ENCODE results near the gene COL26A1. TPM values are rescaled to one million over a fixed set of nuclear protein-coding genes. Genes with fewer than 3 reads are reported as not detected.

Gene COL26A1
- total RNA-seq, 1 experiment from 2014 or later: 0.20 TPM

DNA sequence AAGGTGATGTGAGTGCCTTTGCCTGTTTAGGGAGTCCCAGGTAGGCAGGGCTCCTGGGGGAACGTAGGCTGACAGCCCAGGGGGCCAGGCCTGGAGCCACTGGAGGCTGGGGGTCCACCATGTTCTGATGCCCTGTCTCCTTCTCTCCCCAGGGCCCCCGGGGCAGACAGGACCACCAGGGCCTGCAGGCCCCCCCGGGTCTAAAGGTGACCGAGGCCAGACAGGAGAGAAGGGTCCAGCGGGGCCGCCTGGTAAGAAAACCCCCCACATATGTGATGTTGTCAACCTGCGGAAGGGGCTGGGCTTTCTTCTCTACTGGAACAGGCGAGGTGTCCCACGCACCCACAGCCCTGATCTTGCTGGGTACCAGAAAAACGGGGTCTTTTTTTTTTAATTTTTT is 181.2 kb downstream of the COL26A1 start:
- no peak for DNase-seq
- Histone ChIP-seq H3F3A (ENCODE audit: insufficient read depth, low read depth) (no peaks in the 10 kb centered on the region), H3K9me3 (ENCODE audit: insufficient read depth, low read depth) (no peaks in the 10 kb centered on the region), H3K27ac (no peak overlapping the region), H2AFZ (no peak overlapping the region), H3K4me1 (replicated peaks; ENCODE audit: insufficient read depth) (no peaks in the 10 kb centered on the region), H3K36me3 (ENCODE audit: low read depth) (no peaks in the 10 kb centered on the region), H3K4me2 (no peak overlapping the region), H3K4me3 (no peak overlapping the region), H4K20me1 (ENCODE audit: insufficient read depth) (0 out of 2 replicates have a peak, but pooled peaks cover 3% of the 10 kb centered on the region), H3K27me3 (ENCODE audit: insufficient read depth, low read depth) (no peaks in the 10 kb centered on the region), H3K9me2 (ENCODE audit: insufficient read depth) (no peaks in the 10 kb centered on the region), H3K79me2 (ENCODE audit: low read depth) (no peaks in the 10 kb centered on the region)
- intact Hi-C loops (cut with micrococcal nuclease; ENCODE audit: unreplicated experiment): loop anchor here (1.0 to 2.0 kb wide), 3 partner anchors 145 to 728 kb away; no protein-coding TSS in a partner anchor
- no TSS peak for BruUV-seq (replicated peaks)
- ChIA-PET CTCF (interaction anchor here (0.5 to 1.8 kb wide), 4 partner anchors 8 to 772 kb away, joined by 5 to 8 read pairs (median 6); no protein-coding TSS in a partner anchor), POLR2A (ENCODE audit: unreplicated experiment) (no interaction called here)
- TF ChIP-seq, protein P1, sequence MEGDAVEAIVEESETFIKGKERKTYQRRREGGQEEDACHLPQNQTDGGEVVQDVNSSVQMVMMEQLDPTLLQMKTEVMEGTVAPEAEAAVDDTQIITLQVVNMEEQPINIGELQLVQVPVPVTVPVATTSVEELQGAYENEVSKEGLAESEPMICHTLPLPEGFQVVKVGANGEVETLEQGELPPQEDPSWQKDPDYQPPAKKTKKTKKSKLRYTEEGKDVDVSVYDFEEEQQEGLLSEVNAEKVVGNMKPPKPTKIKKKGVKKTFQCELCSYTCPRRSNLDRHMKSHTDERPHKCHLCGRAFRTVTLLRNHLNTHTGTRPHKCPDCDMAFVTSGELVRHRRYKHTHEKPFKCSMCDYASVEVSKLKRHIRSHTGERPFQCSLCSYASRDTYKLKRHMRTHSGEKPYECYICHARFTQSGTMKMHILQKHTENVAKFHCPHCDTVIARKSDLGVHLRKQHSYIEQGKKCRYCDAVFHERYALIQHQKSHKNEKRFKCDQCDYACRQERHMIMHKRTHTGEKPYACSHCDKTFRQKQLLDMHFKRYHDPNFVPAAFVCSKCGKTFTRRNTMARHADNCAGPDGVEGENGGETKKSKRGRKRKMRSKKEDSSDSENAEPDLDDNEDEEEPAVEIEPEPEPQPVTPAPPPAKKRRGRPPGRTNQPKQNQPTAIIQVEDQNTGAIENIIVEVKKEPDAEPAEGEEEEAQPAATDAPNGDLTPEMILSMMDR (conservative IDR thresholded peaks at IDR 0.05): no peak
- no peak for TF ChIP-seq EZH2 (IDR thresholded peaks at IDR 0.05; ENCODE audit: low read depth)

DNA sequence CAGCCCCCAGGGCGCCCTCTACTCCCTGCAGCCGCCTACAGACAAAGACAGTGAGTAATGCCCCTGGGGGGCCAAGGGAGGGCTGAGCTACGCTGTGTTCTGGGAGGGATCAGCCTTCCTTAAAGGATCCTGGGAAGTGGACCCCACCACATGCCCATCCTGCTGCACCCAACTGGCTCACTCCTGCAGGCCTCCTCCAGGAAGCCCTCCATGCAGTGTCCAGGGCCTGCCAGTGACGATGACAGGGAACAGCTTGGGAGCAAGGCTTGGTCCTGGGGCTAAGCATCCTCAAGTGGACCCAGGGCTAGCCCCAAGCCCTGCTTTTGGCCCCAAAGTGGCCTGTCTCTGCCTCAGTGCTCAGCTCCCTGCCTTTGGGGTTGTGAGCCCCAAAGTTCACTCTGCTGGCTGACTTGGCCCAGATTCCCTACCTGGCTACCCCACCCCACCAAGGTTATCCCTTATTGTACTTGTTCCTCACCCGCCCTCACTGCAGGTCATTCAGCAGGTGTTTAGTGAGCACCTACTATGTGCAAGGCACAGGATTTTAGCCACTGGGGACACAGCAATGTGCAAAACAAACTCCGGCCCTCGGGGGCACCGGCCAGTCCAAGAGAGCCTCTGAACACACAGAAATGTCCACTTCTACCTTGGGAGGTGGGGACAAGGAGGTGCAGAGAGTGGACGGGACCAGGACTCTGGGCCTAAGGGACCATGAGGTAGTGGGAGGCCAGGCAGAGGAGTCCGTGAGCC is 182.9 kb downstream of the COL26A1 start:
- Histone ChIP-seq H3K79me2 (ENCODE audit: low read depth) (no peaks in the 10 kb centered on the region), H3K4me3 (no peak overlapping the region), H4K20me1 (ENCODE audit: insufficient read depth) (0 out of 2 replicates have a peak, but pooled peaks cover 3% of the 10 kb centered on the region), H3K4me1 (replicated peaks; ENCODE audit: insufficient read depth) (no peaks in the 10 kb centered on the region), H3K36me3 (ENCODE audit: low read depth) (no peaks in the 10 kb centered on the region), H3K27ac (no peak overlapping the region), H3K4me2 (no peak overlapping the region), H3K9me3 (ENCODE audit: insufficient read depth, low read depth) (no peaks in the 10 kb centered on the region), H3F3A (ENCODE audit: insufficient read depth, low read depth) (no peaks in the 10 kb centered on the region), H3K27me3 (ENCODE audit: insufficient read depth, low read depth) (no peaks in the 10 kb centered on the region), H3K9me2 (ENCODE audit: insufficient read depth) (no peaks in the 10 kb centered on the region), H2AFZ (no peak overlapping the region)
- TF ChIP-seq, protein P1 (conservative IDR thresholded peaks at IDR 0.05): no peak
- ChIA-PET CTCF (no interaction called here), POLR2A (ENCODE audit: unreplicated experiment) (no interaction called here)
- BruUV-seq (replicated peaks): no TSS peak
- DNase-seq: no peak
- intact Hi-C loops (cut with micrococcal nuclease; ENCODE audit: unreplicated experiment): no loop called here

DNA sequence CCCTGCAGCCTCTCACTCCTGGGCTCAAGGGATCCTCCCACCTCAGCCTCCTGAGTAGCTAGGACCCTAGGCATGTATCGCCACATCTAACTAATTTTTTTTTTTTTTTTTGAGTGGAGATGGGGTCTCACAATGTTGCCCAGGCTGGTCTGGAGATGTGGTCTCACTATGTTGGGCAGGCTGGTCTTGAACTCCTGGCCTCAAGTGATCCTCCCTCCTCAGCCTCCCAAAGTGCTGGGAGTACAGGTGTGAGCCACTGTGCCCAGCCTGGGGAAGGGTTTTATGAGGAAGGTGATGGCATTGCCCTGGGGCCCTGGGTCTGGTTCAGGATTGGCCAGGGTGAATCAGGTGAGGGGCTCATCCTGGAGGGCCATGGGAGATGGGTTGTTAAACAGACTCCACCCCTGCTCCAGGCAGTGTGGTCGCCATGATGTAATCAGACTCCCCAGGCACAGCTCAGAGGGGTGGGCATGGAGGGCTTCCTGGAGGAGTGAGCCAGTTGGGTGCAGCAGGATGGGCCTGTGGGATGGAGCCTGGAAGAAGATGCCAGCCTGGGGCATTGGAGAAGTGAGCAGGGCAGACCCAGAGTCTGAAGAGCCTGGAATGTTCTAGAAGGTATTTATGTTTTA is 183.7 kb downstream of the COL26A1 start:
- Histone ChIP-seq H3F3A (ENCODE audit: insufficient read depth, low read depth) (no peaks in the 10 kb centered on the region), H4K20me1 (ENCODE audit: insufficient read depth) (0 out of 2 replicates have a peak, but pooled peaks cover 3% of the 10 kb centered on the region), H3K9me2 (ENCODE audit: insufficient read depth) (no peaks in the 10 kb centered on the region), H3K79me2 (ENCODE audit: low read depth) (no peaks in the 10 kb centered on the region), H3K4me3 (no peak overlapping the region), H3K27ac (no peak overlapping the region), H3K36me3 (ENCODE audit: low read depth) (no peaks in the 10 kb centered on the region), H3K4me1 (replicated peaks; ENCODE audit: insufficient read depth) (no peaks in the 10 kb centered on the region), H3K27me3 (ENCODE audit: insufficient read depth, low read depth) (no peaks in the 10 kb centered on the region), H3K4me2 (no peak overlapping the region), H3K9me3 (ENCODE audit: insufficient read depth, low read depth) (no peaks in the 10 kb centered on the region), H2AFZ (no peak overlapping the region)
- intact Hi-C loops (cut with micrococcal nuclease; ENCODE audit: unreplicated experiment): no loop called here
- BruUV-seq (replicated peaks): no TSS peak
- no peak for TF ChIP-seq EZH2 (IDR thresholded peaks at IDR 0.05; ENCODE audit: low read depth)
- TF ChIP-seq, protein P1 (conservative IDR thresholded peaks at IDR 0.05): no peak
- ChIA-PET POLR2A (ENCODE audit: unreplicated experiment) (no interaction called here), CTCF (no interaction called here)
- no peak for DNase-seq

Measured in PC-9 (cell line).